Measurements from ENCODE around the gene CCDC187. TPM values are rescaled to one million over a fixed set of nuclear protein-coding genes. Genes with fewer than 3 reads are reported as not detected.
"Not testable (repeated sequence)": the region's sequence is repeated elsewhere in the genome, so short reads cannot be mapped to it uniquely, and the experiment has no call there.

CCDC187 gene
- total RNA-seq, 1 donor from 2014 or later, result not detected

GRCh38 chr9:136240941-136241340, 63.0 kb downstream of the CCDC187 start:
- Mint-ChIP-seq H3K27me3 (no peaks in the 10 kb centered on the region), H3K4me1 (peaks cover 34% of the 10 kb centered on the region), H3K36me3 (ENCODE audit: low read depth) (peaks cover 10% of the 10 kb centered on the region), H3K9me3 (no peaks in the 10 kb centered on the region), H3K27ac (no peak overlapping the region), H3K4me3 (no peak overlapping the region)
- intact Hi-C loops (cut with micrococcal nuclease), result loop anchor here (10.0 kb wide), 1 partner anchor 276 kb away; the partner anchor contains the start of gene UBAC1
- no peak for DNase-seq

GRCh38 chr9:136239983-136240330, 63.9 kb downstream of the CCDC187 start:
- peaks cover 12% of the 10 kb centered on the region for H3K36me3 Mint-ChIP-seq (ENCODE audit: low read depth)
- H3K27ac Mint-ChIP-seq, result no peak overlapping the region

GRCh38 chr9:136239135-136239982, 64.5 kb downstream of the CCDC187 start:
- Mint-ChIP-seq H3K36me3 (ENCODE audit: low read depth) (peaks cover 12% of the 10 kb centered on the region), H3K27ac (no peak overlapping the region), H3K27me3 (no peaks in the 10 kb centered on the region), H3K9me3 (no peaks in the 10 kb centered on the region), H3K4me3 (no peak overlapping the region), H3K4me1 (peaks cover 25% of the 10 kb centered on the region)
- no peak for DNase-seq
- intact Hi-C loops (cut with micrococcal nuclease), result no loop called here

More at GRCh38 chr9:136239983-136240330, 63.9 kb downstream of the CCDC187 start:
- no peak for DNase-seq
- Mint-ChIP-seq H3K4me3 (no peak overlapping the region), H3K4me1 (peaks cover 31% of the 10 kb centered on the region), H3K27me3 (no peaks in the 10 kb centered on the region), H3K9me3 (no peaks in the 10 kb centered on the region)
- intact Hi-C loops (cut with micrococcal nuclease), result loop anchor here (10.0 kb wide), 1 partner anchor 275 kb away; the partner anchor contains the start of gene UBAC1

GRCh38 chr9:136238342-136238732, 65.6 kb downstream of the CCDC187 start:
- no peak for DNase-seq
- intact Hi-C loops (cut with micrococcal nuclease), result no loop called here
- Mint-ChIP-seq H3K27me3 (no peaks in the 10 kb centered on the region), H3K4me1 (peaks cover 24% of the 10 kb centered on the region), H3K27ac (no peak overlapping the region), H3K4me3 (no peak overlapping the region), H3K36me3 (ENCODE audit: low read depth) (peaks cover 11% of the 10 kb centered on the region), H3K9me3 (no peaks in the 10 kb centered on the region)

- Mint-ChIP-seq H3K9me3 (no peaks in the 10 kb centered on the region), H3K27me3 (no peaks in the 10 kb centered on the region), H3K4me1 (peaks cover 20% of the 10 kb centered on the region), H3K36me3 (ENCODE audit: low read depth) (peaks cover 11% of the 10 kb centered on the region), H3K27ac (no peak overlapping the region), H3K4me3 (no peak overlapping the region)
- DNase-seq, result no peak
- intact Hi-C loops (cut with micrococcal nuclease), result no loop called here
Measured at GRCh38 chr9:136237486-136238341, 66.2 kb downstream of the CCDC187 start.

- DNase-seq; intact Hi-C loops (cut with micrococcal nuclease); H3K9me3 Mint-ChIP-seq; H3K27me3 Mint-ChIP-seq; H3K27ac Mint-ChIP-seq; H3K4me3 Mint-ChIP-seq: not testable (repeated sequence)
- H3K4me1 Mint-ChIP-seq, result peaks cover 26% of the 10 kb centered on the region
- peaks cover 15% of the 10 kb centered on the region for H3K36me3 Mint-ChIP-seq (ENCODE audit: low read depth)
Measured at GRCh38 chr9:136236471-136237410, 67.2 kb downstream of the CCDC187 start.

GRCh38 chr9:136235709-136236455, 68.0 kb downstream of the CCDC187 start:
- no peak for DNase-seq
- no peaks in the 10 kb centered on the region for H3K27me3 Mint-ChIP-seq
- peaks cover 15% of the 10 kb centered on the region for H3K36me3 Mint-ChIP-seq (ENCODE audit: low read depth)
- peaks cover 30% of the 10 kb centered on the region for H3K4me1 Mint-ChIP-seq
- intact Hi-C loops (cut with micrococcal nuclease), result no loop called here
- no peak overlapping the region for H3K4me3 Mint-ChIP-seq
- H3K27ac Mint-ChIP-seq, result no peak overlapping the region
- no peaks in the 10 kb centered on the region for H3K9me3 Mint-ChIP-seq

GRCh38 chr9:136235171-136235570, 68.7 kb downstream of the CCDC187 start:
- intact Hi-C loops (cut with micrococcal nuclease), result no loop called here
- Mint-ChIP-seq H3K27ac (no peak overlapping the region), H3K9me3 (no peaks in the 10 kb centered on the region), H3K4me1 (peaks cover 33% of the 10 kb centered on the region), H3K27me3 (no peaks in the 10 kb centered on the region), H3K4me3 (no peak overlapping the region), H3K36me3 (ENCODE audit: low read depth) (peaks cover 15% of the 10 kb centered on the region)
- DNase-seq, result no peak

- Mint-ChIP-seq H3K27ac (peak overlapping the region; percentile 42), H3K27me3 (no peaks in the 10 kb centered on the region), H3K4me1 (peaks cover 35% of the 10 kb centered on the region), H3K4me3 (no peak overlapping the region), H3K9me3 (no peaks in the 10 kb centered on the region), H3K36me3 (ENCODE audit: low read depth) (peaks cover 15% of the 10 kb centered on the region)
- no peak for DNase-seq
- intact Hi-C loops (cut with micrococcal nuclease), result no loop called here
Measured at GRCh38 chr9:136234597-136234996, 69.3 kb downstream of the CCDC187 start.

GRCh38 chr9:136233868-136234267, 70.0 kb downstream of the CCDC187 start:
- Mint-ChIP-seq H3K9me3 (no peaks in the 10 kb centered on the region), H3K36me3 (ENCODE audit: low read depth) (peaks cover 15% of the 10 kb centered on the region), H3K4me3 (no peak overlapping the region), H3K27ac (peak overlapping the region; percentile 48), H3K4me1 (peaks cover 33% of the 10 kb centered on the region), H3K27me3 (no peaks in the 10 kb centered on the region)
- intact Hi-C loops (cut with micrococcal nuclease), result no loop called here
- DNase-seq, result no peak

- Mint-ChIP-seq H3K4me3 (peak overlapping the region; percentile 5), H3K27ac (peak overlapping the region; percentile 48), H3K9me3 (no peaks in the 10 kb centered on the region), H3K27me3 (no peaks in the 10 kb centered on the region), H3K36me3 (ENCODE audit: low read depth) (peaks cover 15% of the 10 kb centered on the region), H3K4me1 (peaks cover 34% of the 10 kb centered on the region)
- intact Hi-C loops (cut with micrococcal nuclease), result no loop called here
- DNase-seq, result no peak
Measured at GRCh38 chr9:136233411-136233810, 70.5 kb downstream of the CCDC187 start.

GRCh38 chr9:136232969-136233368, 70.9 kb downstream of the CCDC187 start:
- Mint-ChIP-seq H3K36me3 (ENCODE audit: low read depth) (peaks cover 15% of the 10 kb centered on the region), H3K4me3 (no peak overlapping the region), H3K4me1 (peaks cover 36% of the 10 kb centered on the region), H3K27me3 (no peaks in the 10 kb centered on the region), H3K9me3 (no peaks in the 10 kb centered on the region), H3K27ac (peak overlapping the region; percentile 48)
- DNase-seq, result no peak
- intact Hi-C loops (cut with micrococcal nuclease), result loop anchor here (1.0 kb wide), 1 partner anchor 11 kb away; no protein-coding TSS in a partner anchor
